HCT116 (cell line): ENCODE results near the gene GNL3L.

Experiments
- CTCF ChIP-seq, 3 experiments: fragments of 200-600 bp in 1 of 3; sonication (generic) in 1 of 3; IDR thresholded peaks in 2 of 3; conservative IDR thresholded peaks in 1 of 3; 2 replicates each; pipeline ENCODE4 v1.5.1; 2012 to 2017; ENCODE audit warnings: low read depth in 2 of 3, low read length in 2 of 3, antibody characterized with exemption in 1 of 3, borderline replicate concordance in 1 of 3, control low read depth in 1 of 3, mild to moderate bottlenecking in 1 of 3, mixed read lengths in 1 of 3, mixed run types in 1 of 3, moderate library complexity in 1 of 3; ENCODE audit not compliant: insufficient read depth in 1 of 3
- EZH2phosphoT487 ChIP-seq: fragments of 200-600 bp; IDR thresholded peaks from 2 replicates; pipeline ENCODE4 v1.6.1; 2018; ENCODE audit warnings: antibody characterized with exemption, borderline replicate concordance
- FOSL1 ChIP-seq: IDR thresholded peaks from 2 replicates; pipeline ENCODE4 v1.6.1; 2012; ENCODE audit warnings: low read depth
- POLR2A ChIP-seq: IDR thresholded peaks from 2 replicates; pipeline ENCODE4 v1.7.0; 2011; ENCODE audit warnings: borderline replicate concordance; ENCODE audit not compliant: insufficient read depth, insufficient read length; ENCODE audit errors: extremely low read depth
- SP1 ChIP-seq: IDR thresholded peaks from 2 replicates; pipeline ENCODE4 v1.6.1; 2012; ENCODE audit warnings: low read depth
- YY1 ChIP-seq: IDR thresholded peaks from 2 replicates; pipeline ENCODE4 v1.6.1; 2011; ENCODE audit warnings: low read length, low read depth, moderate library complexity, mild to moderate bottlenecking; ENCODE audit not compliant: insufficient replicate concordance; ENCODE audit errors: extremely low read depth
- ZBTB33 ChIP-seq: IDR thresholded peaks from 2 replicates; pipeline ENCODE4 v1.6.1; 2011; ENCODE audit warnings: mild to moderate bottlenecking, low read length, moderate library complexity; ENCODE audit not compliant: insufficient replicate concordance; ENCODE audit errors: extremely low read depth

DNA sequence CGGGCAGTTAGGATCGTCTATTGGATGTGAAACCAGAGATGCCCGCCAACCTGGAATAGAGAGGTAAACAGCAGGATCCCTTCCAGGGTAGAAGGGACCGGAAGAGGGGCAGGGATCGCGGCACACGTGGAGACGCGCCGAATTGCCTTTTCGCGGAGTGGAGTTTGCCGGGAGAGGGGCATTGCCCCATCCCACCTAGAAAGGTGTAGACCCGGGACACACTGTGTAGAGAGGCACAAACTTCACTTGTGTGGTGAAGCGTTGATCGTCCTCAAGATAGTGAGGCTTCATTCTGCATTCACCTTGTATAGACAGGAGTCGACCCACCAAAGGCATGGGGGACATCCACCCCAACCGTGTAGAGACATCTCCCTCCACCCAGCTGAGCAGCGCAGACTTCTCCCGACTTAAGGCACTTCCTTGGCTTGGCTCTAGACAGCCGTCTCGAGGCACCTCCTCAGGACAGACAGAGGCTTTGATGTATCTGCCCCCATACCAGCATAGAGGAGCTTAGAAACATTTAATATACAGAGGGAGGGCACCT is 410 bp downstream of the GNL3L start:
- no peak for TF ChIP-seq CTCF (IDR thresholded peaks at IDR 0.05 in 2 of 3, conservative IDR thresholded peaks at IDR 0.05 in 1 of 3; ENCODE audit: borderline replicate concordance in 1 of 3, insufficient read depth in 1 of 3, low read depth in 2 of 3, low read length in 2 of 3)
- no peak for TF ChIP-seq POLR2A
- TF ChIP-seq FOSL1 = no peak
- TF ChIP-seq ZBTB33 = no peak
- TF ChIP-seq SP1 = no peak
- TF ChIP-seq EZH2phosphoT487 = no peak
- no peak for TF ChIP-seq YY1
